Measurements from ENCODE around the gene RFC1. TPM values are rescaled to one million over a fixed set of nuclear protein-coding genes. Genes with fewer than 3 reads are reported as not detected.
"Not testable (repeated sequence)": the region's sequence is repeated elsewhere in the genome, so short reads cannot be mapped to it uniquely, and the experiment has no call there.

The RFC1 gene
- 10 to 100 TPM; 67.3 to 77.9 (median 68.0) TPM for polyA plus RNA-seq (ENCODE audit: insufficient read length in 3 of 3)
- long read RNA-seq, donor 1, full-length matches to known transcripts: 4 of 33 reads
- long read RNA-seq, donor 1, partial matches to known transcripts: 29 of 33 reads
- long read RNA-seq, donor 1, other reads (novel, unspliced or antisense): 0 of 33 reads
- long read RNA-seq, donor 2, full-length matches to known transcripts: 3 of 54 reads
- long read RNA-seq, donor 2, partial matches to known transcripts: 51 of 54 reads
- long read RNA-seq, donor 2, other reads (novel, unspliced or antisense): 0 of 54 reads
- long read RNA-seq, donor 3, full-length matches to known transcripts: 4 of 50 reads
- long read RNA-seq, donor 3, partial matches to known transcripts: 46 of 50 reads
- long read RNA-seq, donor 3, other reads (novel, unspliced or antisense): 0 of 50 reads
- long read RNA-seq, donor 4, full-length matches to known transcripts: 3 of 53 reads
- long read RNA-seq, donor 4, partial matches to known transcripts: 50 of 53 reads
- long read RNA-seq, donor 4, other reads (novel, unspliced or antisense): 0 of 53 reads
- long read RNA-seq, donor 5, full-length matches to known transcripts: 2 of 7 reads
- long read RNA-seq, donor 5, partial matches to known transcripts: 5 of 7 reads
- long read RNA-seq, donor 5, other reads (novel, unspliced or antisense): 0 of 7 reads
- long read RNA-seq, donor 6, full-length matches to known transcripts: 4 of 90 reads
- long read RNA-seq, donor 6, partial matches to known transcripts: 86 of 90 reads
- long read RNA-seq, donor 6, other reads (novel, unspliced or antisense): 0 of 90 reads
- long read RNA-seq, donor 7, full-length matches to known transcripts: 7 of 52 reads
- long read RNA-seq, donor 7, partial matches to known transcripts: 45 of 52 reads
- long read RNA-seq, donor 7, other reads (novel, unspliced or antisense): 0 of 52 reads
- long read RNA-seq, donor 8, partial matches to known transcripts: 17 of 18 reads
- long read RNA-seq, donor 8, other reads (novel, unspliced or antisense): 0 of 18 reads
- long read RNA-seq, donor 9, full-length matches to known transcripts: 7 of 69 reads
- long read RNA-seq, donor 9, partial matches to known transcripts: 62 of 69 reads
- long read RNA-seq, donor 9, other reads (novel, unspliced or antisense): 0 of 69 reads
- long read RNA-seq, donor 10, full-length matches to known transcripts: 4 of 62 reads
- long read RNA-seq, donor 10, partial matches to known transcripts: 58 of 62 reads
- long read RNA-seq, donor 10, other reads (novel, unspliced or antisense): 0 of 62 reads
- long read RNA-seq, donor 11, partial matches to known transcripts: 13 of 17 reads
- long read RNA-seq, donor 11, other reads (novel, unspliced or antisense): 0 of 17 reads
- long read RNA-seq, donor 12, full-length matches to known transcripts: 11 of 82 reads
- long read RNA-seq, donor 12, partial matches to known transcripts: 71 of 82 reads
- long read RNA-seq, donor 12, other reads (novel, unspliced or antisense): 0 of 82 reads
- long read RNA-seq, donor 13, partial matches to known transcripts: 40 of 43 reads
- long read RNA-seq, donor 13, other reads (novel, unspliced or antisense): 0 of 43 reads
- long read RNA-seq, donor 14, partial matches to known transcripts: 107 of 110 reads
- long read RNA-seq, donor 14, other reads (novel, unspliced or antisense): 0 of 110 reads
- long read RNA-seq, donor 15, full-length matches to known transcripts: 7 of 43 reads
- long read RNA-seq, donor 15, partial matches to known transcripts: 36 of 43 reads
- long read RNA-seq, donor 15, other reads (novel, unspliced or antisense): 0 of 43 reads
- long read RNA-seq, donor 16, full-length matches to known transcripts: 8 of 75 reads
- long read RNA-seq, donor 16, partial matches to known transcripts: 67 of 75 reads
- long read RNA-seq, donor 16, other reads (novel, unspliced or antisense): 0 of 75 reads

- peak; percentile 94 for DNase-seq
These were observed at the start of gene RFC1 for GRCh38 chr4:39365830-39366771. Gene RFC1 (minus strand): TSS chr4:39366362. CDS start chr4:39366241, 121 bp downstream.

GRCh38 chr4:39415678-39416283 is 49.6 kb upstream of the RFC1 start:
- no peak for DNase-seq

GRCh38 chr4:39411561-39411960 is 45.4 kb upstream of the RFC1 start:
- DNase-seq: not testable (repeated sequence)

GRCh38 chr4:39410415-39410814 is 44.3 kb upstream of the RFC1 start:
- no peak for DNase-seq

GRCh38 chr4:39407584-39407885 is 41.4 kb upstream of the RFC1 start:
- DNase-seq: no peak

GRCh38 chr4:39406763-39407583 is 40.8 kb upstream of the RFC1 start, which contains the start of gene KLB:
Gene KLB (plus strand): TSS chr4:39406930. CDS start chr4:39406950, 20 bp downstream.
- DNase-seq: no peak

- DNase-seq: not testable (repeated sequence)
These were observed 35.5 kb upstream of the RFC1 start for GRCh38 chr4:39401640-39402039.

- no peak for DNase-seq
These were observed 28.5 kb upstream of the RFC1 start for GRCh38 chr4:39394706-39395105.

- DNase-seq: no peak
These were observed 24.4 kb upstream of the RFC1 start for GRCh38 chr4:39390603-39391002.

- no peak for DNase-seq
These were observed 18.4 kb upstream of the RFC1 start for GRCh38 chr4:39384563-39384962.

- DNase-seq: no peak
These were observed 17.5 kb upstream of the RFC1 start for GRCh38 chr4:39383690-39384089.

- DNase-seq: no peak
These were observed 9.3 kb upstream of the RFC1 start for GRCh38 chr4:39375478-39375877.

GRCh38 chr4:39371209-39371608 is 5.0 kb upstream of the RFC1 start:
- not testable (repeated sequence) for DNase-seq

GRCh38 chr4:39369301-39369700 is 3.1 kb upstream of the RFC1 start:
- DNase-seq: no peak

- DNase-seq: no peak
These were observed 1.0 kb upstream of the RFC1 start for GRCh38 chr4:39367166-39367565.

GRCh38 chr4:39365360-39365759 is 802 bp downstream of the RFC1 start:
- no peak for DNase-seq

- no peak for DNase-seq
These were observed 2.3 kb downstream of the RFC1 start for GRCh38 chr4:39363773-39364393.
